Skeletal muscle tissue (tissue), 4 donors: ENCODE data around the gene ACAA1. TPM values are rescaled to one million over a fixed set of nuclear protein-coding genes. Genes with fewer than 3 reads are reported as not detected.
A peak's percentile ranks its signal among the peaks of the same experiment; 100 is the strongest.
"Not testable (repeated sequence)": the region's sequence is repeated elsewhere in the genome, so short reads cannot be mapped to it uniquely, and the experiment has no call there.

Experiments used
- H3K27ac ChIP-seq: one replicate; pipeline ENCODE4 v1.7.0; 2013; ENCODE audit warnings: mild to moderate bottlenecking, low read depth, low read length, inconsistent platforms
- H3K27me3 ChIP-seq, 3 donors: one replicate each; pipeline ENCODE4 v1.7.0; 2013; ENCODE audit warnings: low read length in 3 of 3; ENCODE audit not compliant: control insufficient read depth in 3 of 3, insufficient read depth in 3 of 3
- H3K36me3 ChIP-seq, 3 donors: one replicate each; pipeline ENCODE4 v1.7.0; 2013; ENCODE audit warnings: low read length in 3 of 3; ENCODE audit not compliant: control insufficient read depth in 3 of 3, insufficient read depth in 3 of 3
- H3K4me1 ChIP-seq, 3 donors: one replicate each; pipeline ENCODE4 v1.7.0; 2013; ENCODE audit warnings: low read length in 3 of 3, mild to moderate bottlenecking in 3 of 3; ENCODE audit not compliant: control insufficient read depth in 3 of 3, insufficient read depth in 3 of 3
- H3K4me3 ChIP-seq, 3 donors: one replicate each; pipeline ENCODE4 v1.7.0; 2013; ENCODE audit warnings: low read length in 3 of 3
- H3K9ac ChIP-seq, 3 donors: one replicate each; pipeline ENCODE4 v1.7.0; 2013; ENCODE audit warnings: low read length in 3 of 3, mild to moderate bottlenecking in 3 of 3, moderate library complexity in 2 of 3, low read depth in 1 of 3
- H3K9me3 ChIP-seq, 3 donors: one replicate each; pipeline ENCODE4 v1.7.0; 2013; ENCODE audit warnings: low read length in 3 of 3; ENCODE audit not compliant: control insufficient read depth in 3 of 3
- total RNA-seq: library from RNA; depleted of rRNA; stranded (reverse); fragments of >200 nt; gene quantifications from one replicate; pipeline ENCODE4 v1.2.3, GENCODE V29; 2014
- donor health status: Osteomylitis.

Gene ACAA1
- total RNA-seq, 1 donor from 2014 or later, result 21.9 TPM

- Histone ChIP-seq H3K27ac (peak overlapping the region; percentile 87), H3K27me3 (peaks cover 0 to 5% (median 0%) of the 10 kb centered on the region in 3 donors), H3K4me1 (peaks cover 27 to 37% (median 29%) of the 10 kb centered on the region in 3 donors), H3K9ac (peak overlapping the region; percentile 79 to 89 (median 84)), H3K4me3 (peak overlapping the region; percentile 92 to 96 (median 93)), H3K36me3 (peaks cover 22 to 34% (median 24%) of the 10 kb centered on the region in 3 donors), H3K9me3 (no peaks in the 10 kb centered on the region)
Measured at GRCh38 chr3:38137615-38138348, 855 bp upstream of the ACAA1 start.

GRCh38 chr3:38136393-38136776 is 542 bp downstream of the ACAA1 start:
- peak overlapping the region; percentile 87 to 96 (median 91) for H3K9ac ChIP-seq
- H3K27me3 ChIP-seq, result peaks cover 0 to 5% (median 0%) of the 10 kb centered on the region in 3 donors
- H3K4me1 ChIP-seq, result peaks cover 27 to 37% (median 29%) of the 10 kb centered on the region in 3 donors
- peak overlapping the region; percentile 88 to 96 (median 95) for H3K4me3 ChIP-seq
- H3K9me3 ChIP-seq, result no peaks in the 10 kb centered on the region
- peaks cover 30 to 42% (median 37%) of the 10 kb centered on the region in 3 donors for H3K36me3 ChIP-seq
- H3K27ac ChIP-seq, result peak overlapping the region; percentile 67

DNA sequence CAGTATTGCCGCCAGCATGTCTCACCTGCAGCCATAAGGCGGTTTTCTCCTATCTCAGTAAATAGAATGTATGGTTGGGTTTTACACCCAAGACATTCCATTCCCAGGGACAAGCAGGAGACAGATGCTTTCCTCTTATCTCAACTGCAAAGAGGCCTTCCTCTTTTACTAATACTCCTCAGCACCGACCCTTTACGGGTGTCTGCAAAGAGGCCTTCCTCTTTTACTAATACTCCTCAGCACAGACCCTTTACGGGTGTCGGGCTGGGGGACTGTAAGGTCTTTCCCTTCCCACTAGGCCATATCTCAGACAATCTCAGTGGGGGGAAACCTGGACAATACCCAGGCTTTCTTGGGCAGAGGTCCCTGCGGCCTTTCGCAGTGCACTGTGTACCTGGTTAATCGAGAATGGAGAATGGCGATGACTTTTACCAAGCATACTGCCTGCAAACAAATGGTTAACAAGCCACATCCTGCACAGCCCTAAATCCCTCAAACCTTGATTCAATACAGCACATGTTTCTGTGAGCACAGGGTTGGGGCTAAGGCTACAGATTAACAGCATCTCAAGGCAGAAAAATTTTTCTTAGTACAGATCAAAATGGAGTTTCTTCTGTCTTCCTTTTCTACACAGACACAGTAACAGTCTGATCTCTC is 1.2 kb downstream of the ACAA1 start:
- peak overlapping the region; percentile 88 to 96 (median 95) for H3K4me3 ChIP-seq
- peaks cover 27 to 39% (median 31%) of the 10 kb centered on the region in 3 donors for H3K4me1 ChIP-seq
- H3K9ac ChIP-seq, result peak overlapping the region; percentile 87 to 96 (median 91)
- H3K36me3 ChIP-seq, result peaks cover 25 to 44% (median 37%) of the 10 kb centered on the region in 3 donors
- H3K27me3 ChIP-seq, H3K9me3 ChIP-seq, H3K27ac ChIP-seq: not testable (repeated sequence)

GRCh38 chr3:38134517-38135143 is 2.3 kb downstream of the ACAA1 start:
- H3K4me3 ChIP-seq, H3K9me3 ChIP-seq, H3K27ac ChIP-seq, H3K27me3 ChIP-seq, H3K9ac ChIP-seq: not testable (repeated sequence)
- Histone ChIP-seq H3K36me3 (peaks cover 32 to 48% (median 44%) of the 10 kb centered on the region in 3 donors), H3K4me1 (peaks cover 25 to 38% (median 34%) of the 10 kb centered on the region in 3 donors)

- peaks cover 19 to 29% (median 26%) of the 10 kb centered on the region in 3 donors for H3K4me1 ChIP-seq
- H3K9me3 ChIP-seq, result no peaks in the 10 kb centered on the region
- H3K27ac ChIP-seq, result no peak overlapping the region
- H3K4me3 ChIP-seq, result no peak overlapping the region
- H3K36me3 ChIP-seq, result peaks cover 40 to 55% (median 52%) of the 10 kb centered on the region in 3 donors
- H3K9ac ChIP-seq, result no peak overlapping the region
- H3K27me3 ChIP-seq, result no peaks in the 10 kb centered on the region
Measured at GRCh38 chr3:38133557-38134405, 3.1 kb downstream of the ACAA1 start.

GRCh38 chr3:38133209-38133556 is 3.7 kb downstream of the ACAA1 start:
- Histone ChIP-seq H3K4me1 (peaks cover 17 to 25% (median 24%) of the 10 kb centered on the region in 3 donors), H3K27me3 (no peaks in the 10 kb centered on the region), H3K9me3 (no peaks in the 10 kb centered on the region), H3K4me3 (no peak overlapping the region), H3K9ac (no peak overlapping the region), H3K36me3 (peaks cover 44 to 59% (median 55%) of the 10 kb centered on the region in 3 donors), H3K27ac (no peak overlapping the region)

- Histone ChIP-seq H3K27me3 (no peaks in the 10 kb centered on the region), H3K4me1 (peaks cover 10 to 17% (median 16%) of the 10 kb centered on the region in 3 donors), H3K4me3 (no peak overlapping the region), H3K27ac (no peak overlapping the region), H3K9ac (no peak overlapping the region), H3K36me3 (peaks cover 57 to 73% (median 69%) of the 10 kb centered on the region in 3 donors), H3K9me3 (no peaks in the 10 kb centered on the region)
Measured at GRCh38 chr3:38131621-38132369, 5.1 kb downstream of the ACAA1 start.

GRCh38 chr3:38130631-38131065 is 6.3 kb downstream of the ACAA1 start:
- no peaks in the 10 kb centered on the region for H3K27me3 ChIP-seq
- peaks cover 69 to 84% (median 81%) of the 10 kb centered on the region in 3 donors for H3K36me3 ChIP-seq
- H3K27ac ChIP-seq, result no peak overlapping the region
- no peaks in the 10 kb centered on the region for H3K9me3 ChIP-seq
- peaks cover 3 to 12% (median 11%) of the 10 kb centered on the region in 3 donors for H3K4me1 ChIP-seq
- no peak overlapping the region for H3K4me3 ChIP-seq
- peak overlapping the region in 1 of 3 donors; percentile 28 for H3K9ac ChIP-seq

DNA sequence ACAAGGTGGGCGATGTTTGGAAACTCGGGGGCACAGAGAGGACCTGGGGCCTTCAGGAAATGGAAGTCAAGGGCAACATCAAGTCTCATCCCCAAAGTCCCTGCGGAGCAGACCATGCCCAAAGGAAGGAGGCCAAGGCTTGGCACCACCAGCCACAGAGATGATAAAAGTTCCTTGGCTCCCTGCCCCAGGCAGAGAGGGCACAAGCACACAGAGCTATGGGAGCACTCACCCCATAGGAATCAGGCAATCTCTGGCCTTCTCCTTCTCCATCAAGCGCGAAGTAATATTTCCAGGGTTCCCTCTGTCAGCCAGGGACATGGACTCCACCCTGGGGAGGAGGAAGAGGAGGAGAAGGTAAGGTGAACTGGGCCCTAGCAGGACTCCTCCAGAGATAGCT is 7.9 kb downstream of the ACAA1 start:
- Histone ChIP-seq H3K4me1 (peaks cover 0 to 8% (median 3%) of the 10 kb centered on the region in 3 donors), H3K27ac (no peak overlapping the region), H3K36me3 (peaks cover 81 to 89% (median 88%) of the 10 kb centered on the region in 3 donors), H3K27me3 (no peaks in the 10 kb centered on the region), H3K9me3 (no peaks in the 10 kb centered on the region), H3K9ac (no peak overlapping the region), H3K4me3 (no peak overlapping the region)
